Stimulated activated CD4-positive, alpha-beta T cell treated with anti-CD3 and anti-CD28 coated beads, Interleukin-1b, Interleukin-23, amount 100 ng/mL, for 48 hours (primary cell): ENCODE measurements around the gene RAMP2.
A peak's percentile ranks its signal among the peaks of the same experiment; 100 is the strongest.

Source experiments
- DNase-seq: peaks from one replicate; pipeline ENCODE4 v3.0.0-alpha.2; 2020

The RAMP2 gene

DNA sequence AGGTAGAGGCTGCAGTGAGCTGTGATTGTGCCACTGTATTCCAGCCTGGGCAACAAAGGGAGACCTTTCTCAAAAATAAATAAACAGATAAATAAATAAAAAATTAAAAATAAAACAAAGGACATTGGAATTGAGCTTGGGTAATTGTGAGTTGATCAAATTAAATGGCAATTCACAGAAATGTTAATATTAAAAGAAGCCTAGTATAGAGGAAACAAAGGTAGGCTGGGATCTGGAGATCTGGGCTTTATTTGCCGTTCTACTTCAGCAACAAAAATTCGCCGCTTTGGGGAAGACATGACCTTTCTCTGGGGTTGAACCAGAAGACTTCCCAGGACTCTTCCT is 11.9 kb downstream of the RAMP2 start:
- no peak for DNase-seq

DNA sequence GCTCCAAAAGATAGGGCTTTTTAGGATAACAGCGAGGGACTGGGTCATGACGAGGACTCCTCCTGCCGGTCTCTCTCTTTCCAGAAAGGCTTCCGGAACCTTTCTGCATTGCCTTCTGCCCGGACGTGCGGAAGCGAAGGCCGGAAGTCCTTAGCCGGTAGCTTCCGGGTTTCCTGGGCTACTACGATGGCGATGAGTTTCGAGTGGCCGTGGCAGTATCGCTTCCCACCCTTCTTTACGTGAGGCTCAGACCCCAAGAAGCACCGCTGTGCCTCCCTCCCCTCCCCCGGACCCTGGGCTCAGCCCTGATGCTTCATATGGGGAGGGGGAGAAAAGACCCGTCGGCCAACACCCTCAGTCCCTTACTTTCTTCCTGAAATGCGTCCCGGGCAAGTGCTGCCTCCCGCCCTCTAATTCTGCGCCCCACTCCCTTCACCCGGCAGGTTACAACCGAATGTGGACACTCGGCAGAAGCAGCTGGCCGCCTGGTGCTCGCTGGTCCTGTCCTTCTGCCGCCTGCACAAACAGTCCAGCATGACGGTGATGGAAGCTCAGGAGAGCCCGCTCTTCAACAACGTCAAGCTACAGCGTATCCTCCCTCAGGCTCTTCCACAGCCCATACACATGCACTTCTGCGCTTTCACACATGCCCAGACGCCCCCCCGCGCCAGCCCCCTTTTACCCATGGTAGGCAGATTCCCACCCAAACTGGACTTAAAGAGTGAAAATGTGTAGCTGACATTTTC is 12.4 kb downstream of the RAMP2 start, which contains the start of gene VPS25:
Gene VPS25 (plus strand): TSS at position 160 of the 746 bp plus-strand sequence. CDS start 27 bp downstream, at position 187.
- peak; percentile 71 for DNase-seq

DNA sequence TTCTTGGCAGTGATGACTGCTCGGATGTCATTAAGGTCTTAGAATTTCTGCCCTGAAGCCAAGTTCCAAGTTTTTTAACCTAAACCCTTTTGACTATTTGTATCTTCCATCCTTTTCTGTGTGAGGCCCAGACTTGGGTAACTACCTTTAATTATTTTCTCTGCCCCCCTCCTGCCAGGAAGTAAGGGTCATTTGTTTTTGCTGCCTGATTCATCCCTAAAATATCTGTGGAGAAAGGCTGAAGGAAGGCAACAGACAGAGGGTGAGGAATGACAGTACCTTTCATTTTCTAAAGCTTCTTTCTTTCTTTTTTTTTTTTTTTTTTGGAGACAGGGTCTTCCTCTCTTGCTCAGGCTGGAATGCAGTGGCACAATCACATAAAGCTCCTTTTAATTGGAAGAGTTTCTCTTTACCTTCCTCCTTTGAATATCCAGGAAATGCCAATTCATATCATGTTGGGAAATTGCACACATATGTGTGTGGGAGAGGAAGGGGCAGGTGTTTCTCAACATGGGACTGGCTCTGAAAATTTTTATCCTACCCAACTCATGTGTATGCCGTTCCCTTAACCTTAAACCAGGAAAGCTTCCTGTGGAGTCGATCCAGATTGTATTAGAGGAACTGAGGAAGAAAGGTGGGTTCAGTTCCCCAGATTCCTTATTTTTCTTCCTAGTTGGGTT is 13.2 kb downstream of the RAMP2 start:
- no peak for DNase-seq

DNA sequence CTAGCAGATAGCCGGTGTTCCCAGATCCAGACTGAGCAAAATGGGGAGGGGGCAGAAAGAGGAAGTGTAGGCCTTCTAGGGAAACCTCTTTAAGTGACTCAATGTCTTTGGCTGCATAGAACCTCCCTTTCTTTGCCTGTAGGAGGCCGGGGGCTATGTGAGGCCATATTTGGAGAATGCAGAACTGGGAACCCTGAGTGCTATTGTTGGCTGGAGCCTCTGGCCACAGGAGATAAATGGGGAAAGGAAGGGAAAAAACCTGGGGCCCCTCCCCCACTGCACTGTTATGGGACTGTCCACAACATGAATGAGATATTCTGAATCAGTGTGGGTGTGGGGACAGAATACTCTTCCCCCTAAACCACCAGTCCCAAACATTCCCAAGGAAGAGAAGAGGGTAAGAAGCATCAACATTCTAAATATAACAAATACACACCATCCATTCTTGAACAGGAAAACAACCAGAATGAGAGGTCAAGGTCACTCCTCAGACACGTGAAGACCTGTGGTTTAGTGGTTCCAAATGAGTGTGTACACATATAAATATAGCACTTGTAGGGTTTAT is 14.6 kb downstream of the RAMP2 start:
- DNase-seq, result no peak

DNA sequence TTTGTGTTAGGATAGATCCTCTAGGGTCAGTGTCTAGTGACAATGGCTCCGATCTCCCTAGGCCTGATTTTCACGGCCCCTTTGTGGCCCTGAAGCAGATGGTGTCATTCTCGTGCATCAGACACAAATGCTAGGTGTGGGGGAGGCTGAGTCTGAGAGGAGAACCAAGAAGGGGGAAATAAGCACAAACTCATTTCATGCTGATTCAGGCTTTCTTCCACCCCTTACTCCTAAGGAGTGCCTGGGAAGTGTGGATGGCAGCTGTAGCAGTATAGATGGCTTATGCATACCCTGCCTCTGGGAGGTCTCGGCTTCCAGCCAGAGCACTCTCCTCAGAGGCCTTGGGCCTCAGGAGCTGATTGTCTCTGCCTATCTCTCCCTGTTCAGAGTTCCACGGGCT is 17.5 kb downstream of the RAMP2 start:
- DNase-seq, result no peak

DNA sequence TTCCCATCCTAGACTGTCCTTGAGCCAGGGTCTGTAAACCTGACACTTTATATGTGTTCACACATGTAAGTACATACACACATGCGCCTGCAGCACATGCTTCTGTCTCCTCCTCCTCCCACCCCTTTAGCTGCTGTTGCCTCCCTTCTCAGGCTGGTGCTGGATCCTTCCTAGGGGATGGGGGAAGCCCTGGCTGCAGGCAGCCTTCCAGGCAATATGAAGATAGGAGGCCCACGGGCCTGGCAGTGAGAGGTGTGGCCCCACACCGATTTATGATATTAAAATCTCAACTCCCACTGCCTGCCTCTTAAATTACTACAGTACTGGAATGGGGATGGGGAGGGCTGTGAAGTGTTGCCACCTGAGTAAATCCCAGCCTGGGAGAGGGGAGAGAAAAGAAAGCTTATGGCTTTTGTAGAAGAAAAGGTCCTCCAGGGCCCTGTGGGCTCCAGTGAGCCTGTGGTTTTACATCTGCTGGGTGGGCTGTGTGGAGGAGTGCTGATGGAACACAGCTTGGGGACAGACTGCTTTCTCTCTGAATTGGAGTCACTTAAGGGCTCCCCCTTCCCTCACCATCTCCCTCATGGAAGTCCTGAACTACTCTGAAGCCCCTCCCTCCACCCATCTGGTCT is 18.4 kb downstream of the RAMP2 start:
- DNase-seq, result no peak

DNA sequence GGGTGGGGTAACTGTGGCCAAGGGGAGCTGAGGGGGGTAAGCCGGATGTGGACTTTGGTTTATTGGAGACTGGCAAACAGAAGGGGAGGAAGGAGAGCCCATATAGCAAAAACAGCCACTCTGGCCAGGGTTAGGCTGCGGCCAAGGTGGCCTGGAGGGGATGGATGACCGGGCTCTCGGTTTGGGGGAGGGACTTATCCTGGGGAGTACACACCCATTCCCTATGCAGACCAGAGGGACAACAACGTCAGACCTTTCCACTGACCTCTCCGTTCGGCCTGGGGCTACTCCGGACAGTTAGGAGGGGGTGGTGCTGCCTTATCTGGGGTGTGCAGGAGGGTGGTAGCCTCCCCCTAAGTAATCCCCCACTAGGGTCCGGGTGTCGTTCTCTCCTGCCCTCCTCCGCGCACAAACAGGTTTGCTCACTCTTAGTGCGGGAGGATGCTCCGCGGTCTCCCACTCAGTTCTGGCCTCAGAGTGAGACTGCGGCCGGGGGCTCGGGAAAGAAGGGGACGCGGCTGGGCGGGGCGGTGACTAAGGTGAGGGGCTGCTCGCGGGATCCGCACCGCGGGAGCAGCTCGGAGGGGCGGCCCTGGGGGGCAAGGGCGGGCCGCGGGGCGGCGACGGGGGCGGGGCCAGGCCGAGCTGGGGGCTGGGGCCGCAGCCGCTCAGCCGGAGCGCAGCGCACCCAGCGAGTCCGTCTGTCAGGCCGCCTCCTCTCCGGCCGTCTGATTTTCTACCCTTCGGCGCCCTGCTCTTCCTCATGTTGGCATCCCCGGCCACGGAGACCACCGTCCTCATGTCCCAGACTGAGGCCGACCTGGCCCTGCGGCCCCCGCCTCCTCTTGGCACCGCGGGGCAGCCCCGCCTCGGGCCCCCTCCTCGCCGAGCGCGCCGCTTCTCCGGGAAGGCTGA is 19.2 kb downstream of the RAMP2 start, which contains the start of gene WNK4:
Gene WNK4 (plus strand): TSS at position 675 of the 915 bp plus-strand sequence. CDS start 89 bp downstream, at position 764.
- DNase-seq, result no peak

DNA sequence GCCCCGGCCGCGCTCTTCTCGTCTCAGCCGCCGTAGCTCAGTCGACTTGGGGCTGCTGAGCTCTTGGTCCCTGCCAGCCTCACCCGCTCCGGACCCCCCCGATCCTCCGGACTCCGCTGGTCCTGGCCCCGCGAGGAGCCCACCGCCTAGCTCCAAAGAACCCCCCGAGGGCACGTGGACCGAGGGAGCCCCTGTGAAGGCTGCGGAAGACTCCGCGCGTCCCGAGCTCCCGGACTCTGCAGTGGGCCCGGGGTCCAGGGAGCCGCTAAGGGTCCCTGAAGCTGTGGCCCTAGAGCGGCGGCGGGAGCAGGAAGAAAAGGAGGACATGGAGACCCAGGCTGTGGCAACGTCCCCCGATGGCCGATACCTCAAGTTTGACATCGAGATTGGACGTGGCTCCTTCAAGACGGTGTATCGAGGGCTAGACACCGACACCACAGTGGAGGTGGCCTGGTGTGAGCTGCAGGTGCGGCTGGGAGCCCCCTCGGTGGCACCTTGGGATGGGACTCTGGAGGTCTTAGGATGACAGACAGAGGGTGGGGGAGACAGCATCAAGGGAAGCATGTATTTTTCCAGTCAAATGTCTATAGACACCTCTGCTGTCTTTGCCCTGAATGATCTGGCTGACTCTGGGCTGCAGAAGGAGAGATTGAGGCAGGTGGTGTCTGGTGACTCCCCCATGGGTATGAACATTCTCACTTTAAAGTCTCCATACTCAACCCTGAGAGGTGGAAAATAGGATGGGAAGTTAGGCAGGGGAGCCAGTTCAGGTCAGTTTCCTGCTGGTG is 20.0 kb downstream of the RAMP2 start:
- no peak for DNase-seq

DNA sequence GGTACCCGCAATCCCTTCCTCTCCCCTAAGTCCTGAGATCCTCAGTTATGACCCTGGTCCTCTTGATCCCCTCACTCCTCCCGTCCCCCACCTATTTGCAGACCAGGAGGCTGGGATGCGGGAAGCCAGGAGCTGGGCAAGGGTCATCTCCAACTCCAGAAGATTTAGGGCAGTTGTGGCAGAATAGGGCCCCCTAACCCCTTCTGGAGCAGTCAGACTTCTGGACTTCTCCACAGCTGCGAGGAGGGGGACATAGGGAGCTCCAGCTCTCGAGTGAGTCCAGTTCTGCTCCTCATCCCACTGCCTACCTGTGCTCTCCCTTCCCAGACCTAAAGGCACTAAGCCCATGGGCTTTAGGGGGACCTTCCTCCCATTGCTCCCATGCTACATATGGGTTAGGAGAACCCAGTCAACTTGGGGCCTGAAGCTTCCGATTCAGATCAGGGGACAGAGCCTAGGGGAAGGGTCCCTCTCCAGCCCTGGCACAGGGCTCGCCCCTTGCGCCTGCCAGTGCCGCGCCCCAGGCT is 20.7 kb downstream of the RAMP2 start:
- no peak for DNase-seq

DNA sequence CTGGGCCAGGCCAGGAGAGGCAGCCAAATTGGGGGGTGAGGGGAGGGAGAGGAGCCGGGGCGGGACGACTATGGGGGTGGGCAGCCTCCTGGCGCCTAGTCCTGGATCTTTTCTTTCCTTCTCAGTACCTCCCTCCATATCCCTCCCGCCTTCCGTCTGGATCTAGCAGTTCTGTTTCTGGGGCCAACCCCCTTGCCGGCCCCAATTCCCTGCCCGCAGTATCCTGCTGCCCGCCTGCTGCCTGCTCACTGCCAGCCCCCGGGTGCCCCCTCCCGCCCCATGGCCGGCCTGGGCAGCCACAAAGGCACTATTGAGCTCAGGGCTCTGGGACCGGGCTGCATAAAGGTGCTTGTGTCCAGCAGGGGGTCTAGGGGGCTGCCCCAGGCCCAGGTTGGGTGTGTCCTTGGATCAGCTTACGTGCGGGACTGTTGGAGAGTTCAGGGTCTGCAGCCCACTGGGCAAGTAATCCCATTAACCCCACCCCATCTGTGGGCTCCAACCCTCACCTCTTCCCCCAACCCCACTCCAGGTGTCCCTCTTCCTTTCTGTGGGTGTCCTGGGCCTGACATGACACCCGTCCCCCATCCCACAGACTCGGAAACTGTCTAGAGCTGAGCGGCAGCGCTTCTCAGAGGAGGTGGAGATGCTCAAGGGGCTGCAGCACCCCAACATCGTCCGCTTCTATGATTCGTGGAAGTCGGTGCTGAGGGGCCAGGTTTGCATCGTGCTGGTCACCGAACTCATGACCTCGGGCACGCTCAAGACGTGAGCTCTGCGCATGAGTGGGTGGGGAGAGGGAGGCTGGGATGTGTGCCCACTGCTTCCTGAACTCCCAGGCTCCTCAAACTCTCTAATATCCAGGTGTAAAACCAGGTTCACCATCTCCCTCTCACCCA is 21.4 kb downstream of the RAMP2 start:
- no peak for DNase-seq

DNA sequence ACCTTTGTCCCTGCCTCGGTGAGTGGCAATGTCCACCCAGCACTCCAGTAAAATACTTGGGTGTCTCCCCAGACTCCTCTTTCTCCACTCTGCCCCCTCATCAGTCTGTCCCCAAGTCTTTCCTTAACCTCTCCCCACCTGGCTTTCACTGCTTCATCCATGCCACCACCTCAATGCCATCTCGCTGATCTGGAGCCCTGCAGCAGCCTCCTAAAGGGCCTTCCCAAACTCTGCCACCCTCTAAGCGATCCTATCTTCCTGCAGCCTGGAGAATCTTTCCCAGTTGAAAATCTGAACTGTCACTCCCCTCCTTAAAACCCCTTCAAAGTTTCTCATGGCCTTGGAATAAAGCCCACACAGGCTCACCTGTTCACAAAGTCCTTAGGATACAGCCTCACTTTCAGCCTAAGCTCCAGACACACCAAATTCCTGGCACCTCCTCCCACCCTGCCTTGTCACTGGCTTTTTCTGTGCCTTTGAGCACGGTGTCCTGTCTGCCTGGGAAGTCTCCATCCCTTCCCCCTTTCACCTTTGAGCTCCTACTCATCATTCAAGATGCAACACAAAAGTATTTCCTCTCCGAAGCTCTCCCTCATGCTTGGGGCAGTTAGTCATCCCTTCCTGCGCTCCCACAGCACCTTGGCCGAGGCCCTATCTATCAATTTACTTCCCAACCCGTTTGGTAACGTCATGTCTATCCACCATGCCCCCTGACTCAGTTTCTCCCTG is 22.2 kb downstream of the RAMP2 start:
- no peak for DNase-seq

DNA sequence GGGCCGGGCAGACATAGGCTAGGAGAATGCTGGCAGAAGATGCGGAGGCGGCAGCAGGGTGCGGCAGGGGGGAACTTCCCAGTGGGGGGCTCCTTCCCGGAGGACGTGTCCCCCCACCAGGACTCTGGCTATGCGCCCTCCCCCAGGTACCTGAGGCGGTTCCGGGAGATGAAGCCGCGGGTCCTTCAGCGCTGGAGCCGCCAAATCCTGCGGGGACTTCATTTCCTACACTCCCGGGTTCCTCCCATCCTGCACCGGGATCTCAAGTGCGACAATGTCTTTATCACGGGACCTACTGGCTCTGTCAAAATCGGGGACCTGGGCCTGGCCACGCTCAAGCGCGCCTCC is 22.7 kb downstream of the RAMP2 start:
- DNase-seq, result no peak

DNA sequence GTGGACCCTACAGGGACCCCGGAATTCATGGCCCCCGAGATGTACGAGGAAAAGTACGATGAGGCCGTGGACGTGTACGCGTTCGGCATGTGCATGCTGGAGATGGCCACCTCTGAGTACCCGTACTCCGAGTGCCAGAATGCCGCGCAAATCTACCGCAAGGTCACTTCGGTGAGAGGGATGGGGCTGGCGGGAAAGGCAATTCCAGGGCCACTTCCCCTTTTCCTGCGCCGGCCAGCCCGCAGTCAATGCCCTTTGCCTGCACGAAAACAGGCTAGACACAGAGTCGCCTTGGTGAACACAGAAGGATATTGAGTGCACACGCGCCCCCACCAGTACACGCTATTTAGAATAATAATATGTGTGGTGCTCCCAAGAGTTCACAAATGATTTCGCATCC is 23.4 kb downstream of the RAMP2 start:
- no peak for DNase-seq

DNA sequence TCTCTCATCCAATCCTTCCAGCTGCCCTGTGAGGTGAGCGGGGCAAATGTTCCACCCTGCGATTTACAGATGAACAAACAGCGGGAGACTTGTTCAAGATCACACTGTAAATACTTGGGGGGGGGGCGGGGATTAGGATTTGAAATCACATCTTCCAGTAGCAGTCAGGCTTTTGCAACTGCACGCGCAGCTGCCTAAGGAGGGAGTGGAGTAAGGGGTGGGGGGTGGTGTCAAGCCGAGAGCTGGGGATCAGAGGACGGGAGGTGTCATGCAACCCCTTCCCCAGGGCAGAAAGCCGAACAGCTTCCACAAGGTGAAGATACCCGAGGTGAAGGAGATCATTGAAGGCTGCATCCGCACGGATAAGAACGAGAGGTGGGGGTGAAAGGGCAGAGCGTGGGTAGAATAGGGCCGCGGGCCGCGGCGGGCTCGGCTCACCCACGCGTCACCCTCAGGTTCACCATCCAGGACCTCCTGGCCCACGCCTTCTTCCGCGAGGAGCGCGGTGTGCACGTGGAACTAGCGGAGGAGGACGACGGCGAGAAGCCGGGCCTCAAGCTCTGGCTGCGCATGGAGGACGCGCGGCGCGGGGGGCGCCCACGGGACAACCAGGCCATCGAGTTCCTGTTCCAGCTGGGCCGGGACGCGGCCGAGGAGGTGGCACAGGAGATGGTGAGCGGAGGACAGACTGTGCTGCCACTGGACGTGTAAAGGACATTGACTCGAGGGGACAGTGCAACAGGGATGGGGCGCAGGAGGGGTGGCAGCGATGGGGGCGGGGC is 24.0 kb downstream of the RAMP2 start:
- no peak for DNase-seq

DNA sequence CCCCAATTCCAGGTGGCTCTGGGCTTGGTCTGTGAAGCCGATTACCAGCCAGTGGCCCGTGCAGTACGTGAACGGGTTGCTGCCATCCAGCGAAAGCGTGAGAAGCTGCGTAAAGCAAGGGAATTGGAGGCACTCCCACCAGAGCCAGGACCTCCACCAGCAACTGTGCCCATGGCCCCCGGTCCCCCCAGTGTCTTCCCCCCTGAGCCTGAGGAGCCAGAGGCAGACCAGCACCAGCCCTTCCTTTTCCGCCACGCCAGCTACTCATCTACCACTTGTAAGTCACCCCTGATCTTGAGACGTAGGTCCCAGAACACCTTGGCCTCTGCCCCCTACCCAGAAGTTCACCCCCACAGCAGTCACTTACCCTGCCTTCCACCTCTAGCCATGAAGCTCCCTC is 26.2 kb downstream of the RAMP2 start:
- no peak for DNase-seq

DNA sequence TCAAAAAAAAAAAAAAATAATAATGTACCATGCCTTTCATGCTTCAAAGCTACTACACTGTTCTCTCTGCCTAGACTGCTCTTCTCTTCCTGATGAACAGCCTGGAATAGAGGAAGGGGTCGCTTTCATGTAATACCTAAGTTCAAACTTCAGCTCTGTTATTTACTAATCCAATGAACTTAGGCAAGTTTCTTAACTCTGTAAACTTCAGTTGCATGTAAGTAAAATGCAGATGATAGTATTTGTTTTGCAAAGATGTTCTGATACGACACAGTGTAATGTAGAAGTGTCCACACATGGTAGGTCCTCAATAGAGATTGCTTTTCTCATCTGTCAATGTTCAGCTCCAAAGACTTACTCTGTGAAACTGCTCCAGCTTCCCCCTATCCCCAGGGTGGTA is 30.9 kb downstream of the RAMP2 start:
- DNase-seq, result no peak

DNA sequence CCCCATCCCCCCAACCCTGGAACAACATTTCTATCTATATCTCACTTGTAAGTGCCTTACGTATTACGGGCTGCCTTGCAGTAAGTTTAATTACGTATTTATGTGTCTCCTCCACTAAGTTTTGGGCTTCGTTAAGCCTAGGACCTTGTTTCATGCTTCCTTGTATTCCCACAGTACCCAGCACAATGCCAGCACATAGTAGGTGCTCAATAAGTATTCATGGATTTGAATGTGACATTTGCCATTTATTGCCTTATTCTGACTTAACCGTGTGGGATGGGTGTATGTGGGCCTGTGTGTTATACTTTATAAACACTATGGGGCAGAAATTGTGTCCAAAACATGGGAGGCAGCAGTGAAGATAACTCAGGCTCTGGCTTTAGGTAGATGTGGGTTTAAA is 31.5 kb downstream of the RAMP2 start:
- no peak for DNase-seq

DNA sequence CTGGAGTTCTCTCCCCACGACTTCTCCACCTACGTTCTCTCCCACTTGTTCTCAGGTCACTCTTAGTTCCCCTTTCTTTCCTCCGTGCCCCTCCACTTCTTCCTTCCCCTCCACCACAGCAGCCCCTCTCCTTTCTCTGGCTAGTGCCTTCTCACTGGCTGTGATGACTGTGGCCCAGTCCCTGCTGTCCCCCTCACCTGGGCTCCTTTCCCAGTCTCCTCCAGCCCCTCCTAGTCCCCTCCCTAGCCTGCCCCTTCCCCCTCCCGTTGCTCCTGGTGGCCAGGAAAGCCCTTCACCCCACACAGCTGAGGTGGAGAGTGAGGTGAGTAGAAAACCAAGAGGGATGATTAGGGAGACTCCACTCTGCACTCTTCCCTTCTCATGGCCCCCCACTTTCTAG is 34.0 kb downstream of the RAMP2 start:
- no peak for DNase-seq

DNA sequence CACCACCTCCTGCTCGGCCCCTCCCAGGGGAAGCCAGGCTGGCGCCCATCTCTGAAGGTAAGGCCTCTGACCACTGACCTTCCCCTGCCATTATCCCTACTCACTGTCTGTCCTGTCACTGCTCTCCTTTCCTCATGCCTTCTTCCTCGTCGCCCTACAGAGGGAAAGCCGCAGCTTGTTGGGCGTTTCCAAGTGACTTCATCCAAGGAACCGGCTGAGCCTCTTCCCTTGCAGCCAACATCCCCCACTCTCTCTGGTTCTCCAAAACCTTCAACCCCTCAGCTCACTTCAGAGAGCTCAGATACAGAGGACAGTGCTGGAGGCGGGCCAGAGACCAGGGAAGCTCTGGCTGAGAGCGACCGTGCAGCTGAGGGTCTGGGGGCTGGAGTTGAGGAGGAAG is 34.4 kb downstream of the RAMP2 start:
- DNase-seq, result no peak
